Measurements from ENCODE around the gene TFRC. TPM values are rescaled to one million over a fixed set of nuclear protein-coding genes. Genes with fewer than 3 reads are reported as not detected.
A peak's percentile ranks its signal among the peaks of the same experiment; 100 is the strongest.
"Not testable (repeated sequence)": the region's sequence is repeated elsewhere in the genome, so short reads cannot be mapped to it uniquely, and the experiment has no call there.

Gene TFRC
- total RNA-seq: 138 TPM

DNA sequence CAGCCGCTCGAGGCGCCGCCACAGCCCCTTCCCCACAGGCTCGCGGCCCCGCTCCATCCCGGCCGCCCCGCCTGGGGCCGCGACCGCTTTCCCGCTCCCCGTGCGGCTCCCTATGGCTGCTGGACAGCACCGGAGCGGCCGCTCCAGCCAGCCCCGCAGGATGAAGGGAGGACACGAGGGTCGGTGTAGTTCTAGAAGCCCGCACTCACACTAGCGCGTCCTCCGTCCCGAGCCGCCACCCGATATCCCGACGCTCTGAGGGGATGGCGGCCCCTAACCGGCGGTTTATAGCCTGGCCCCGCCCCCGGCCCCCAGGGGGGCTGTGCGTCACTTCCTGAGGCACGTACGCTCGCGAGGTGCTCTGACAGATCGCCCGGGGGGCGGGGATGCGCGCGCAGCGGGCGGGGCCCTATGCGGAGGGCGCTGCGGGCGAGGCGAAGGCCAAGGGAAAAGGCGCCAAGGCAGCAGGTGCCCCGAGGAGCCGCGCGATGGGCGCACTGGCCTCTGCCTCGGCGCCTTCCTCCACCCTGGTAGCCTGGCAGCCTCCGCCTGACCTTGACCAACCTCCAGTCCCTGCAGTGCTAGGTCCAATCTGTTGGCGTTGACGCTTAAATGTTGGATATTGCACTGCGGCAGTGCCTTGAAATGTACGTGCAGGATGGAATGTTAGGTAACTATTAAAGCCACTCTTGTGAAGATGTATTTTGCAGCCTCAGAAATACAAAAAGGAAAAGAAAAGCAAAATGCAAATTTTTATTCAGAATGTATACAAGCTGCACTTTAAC, at the start of gene TFRC:
TSS of gene TFRC (minus strand) at position 257 of the 785 bp plus-strand sequence. CDS start 4,991 bp downstream, outside the sequence.
- Histone ChIP-seq H3K9me3 (ENCODE audit: low read depth, low read length) (no peaks in the 10 kb centered on the region), H3K4me3 (ENCODE audit: low read length) (peak within 1 kb of the TSS; percentile 98), H3K27me3 (ENCODE audit: insufficient read depth, low read length) (no peaks in the 10 kb centered on the region), H3K4me1 (ENCODE audit: insufficient read depth, low read length) (peaks cover 36% of the 10 kb centered on the region)

DNA sequence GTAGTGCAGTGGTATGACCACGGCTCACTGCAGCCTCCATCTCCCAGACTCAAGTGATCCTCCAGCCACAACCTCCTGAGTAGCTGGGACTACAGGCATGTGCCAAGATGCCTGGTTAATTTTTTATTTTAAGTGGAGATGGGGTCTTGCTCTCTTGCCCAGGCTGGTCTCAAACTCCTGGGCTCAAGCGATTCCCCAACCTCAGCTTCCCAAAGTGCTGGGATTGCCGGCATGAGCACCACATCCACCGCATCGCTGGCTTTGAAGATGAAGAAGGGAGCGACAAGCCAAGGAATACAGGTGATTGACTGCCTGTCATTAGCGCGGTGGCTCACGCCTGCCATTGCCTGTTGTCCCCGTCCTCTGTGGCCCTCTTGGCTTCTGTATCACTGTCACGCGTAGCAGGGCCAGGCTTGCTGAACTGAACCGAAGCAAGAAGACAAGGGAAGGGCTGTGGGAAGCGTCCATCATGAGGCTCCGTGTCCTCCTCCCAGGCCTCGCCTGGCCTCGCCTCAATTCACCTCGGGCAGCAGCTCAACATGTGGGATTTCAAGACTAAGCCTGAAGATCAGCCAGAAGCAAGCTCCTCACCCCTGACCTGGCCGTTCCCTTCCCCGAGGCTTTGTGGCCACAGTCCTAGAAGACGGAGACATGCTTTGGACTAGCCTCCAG, 46.4 kb upstream of the TFRC start:
- no peaks in the 10 kb centered on the region for H3K9me3 ChIP-seq (ENCODE audit: low read depth, low read length)
- H3K4me3 ChIP-seq (ENCODE audit: low read length): no peak overlapping the region
- H3K27me3 ChIP-seq (ENCODE audit: insufficient read depth, low read length): no peaks in the 10 kb centered on the region
- peaks cover 16% of the 10 kb centered on the region for H3K4me1 ChIP-seq (ENCODE audit: insufficient read depth, low read length)

DNA sequence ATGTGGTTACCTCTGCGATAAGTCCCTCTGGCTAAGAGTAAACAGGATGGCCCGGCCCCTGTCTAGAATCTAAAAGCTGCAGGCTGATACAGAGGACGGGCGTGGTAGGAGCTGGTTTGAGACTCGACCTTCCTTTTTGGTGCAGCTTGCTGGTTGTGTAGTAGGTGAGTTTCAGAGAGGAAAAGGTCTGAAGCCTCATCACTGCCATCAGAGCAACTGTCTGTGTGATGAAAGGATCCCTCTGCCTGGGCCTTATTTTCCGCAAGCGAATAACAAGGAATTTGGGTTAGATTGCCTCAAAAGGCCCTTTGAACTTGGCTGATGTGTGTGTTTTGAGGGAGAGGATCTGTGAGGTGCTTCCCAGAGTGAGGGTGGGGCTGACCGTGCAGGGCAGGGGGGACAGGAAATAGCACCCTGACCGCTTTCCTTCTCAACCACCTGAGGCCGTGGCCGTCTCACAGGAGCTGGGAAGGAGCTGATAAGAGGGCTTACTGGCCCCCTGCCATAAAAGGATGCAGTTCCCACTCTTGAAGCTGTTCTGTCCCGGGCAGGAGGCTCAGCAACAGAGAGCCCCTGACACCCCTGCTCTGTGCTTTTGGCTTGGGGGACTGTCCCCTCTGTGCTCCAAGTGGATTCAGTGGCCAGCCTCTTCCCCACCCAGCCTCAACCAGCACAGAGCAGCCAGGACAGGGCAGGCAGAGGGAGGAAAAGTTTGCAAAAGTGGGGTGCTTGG, 45.6 kb upstream of the TFRC start:
- no peaks in the 10 kb centered on the region for H3K9me3 ChIP-seq (ENCODE audit: low read depth, low read length)
- no peaks in the 10 kb centered on the region for H3K27me3 ChIP-seq (ENCODE audit: insufficient read depth, low read length)
- H3K4me1 ChIP-seq (ENCODE audit: insufficient read depth, low read length): peaks cover 24% of the 10 kb centered on the region
- H3K4me3 ChIP-seq (ENCODE audit: low read length): no peak overlapping the region

DNA sequence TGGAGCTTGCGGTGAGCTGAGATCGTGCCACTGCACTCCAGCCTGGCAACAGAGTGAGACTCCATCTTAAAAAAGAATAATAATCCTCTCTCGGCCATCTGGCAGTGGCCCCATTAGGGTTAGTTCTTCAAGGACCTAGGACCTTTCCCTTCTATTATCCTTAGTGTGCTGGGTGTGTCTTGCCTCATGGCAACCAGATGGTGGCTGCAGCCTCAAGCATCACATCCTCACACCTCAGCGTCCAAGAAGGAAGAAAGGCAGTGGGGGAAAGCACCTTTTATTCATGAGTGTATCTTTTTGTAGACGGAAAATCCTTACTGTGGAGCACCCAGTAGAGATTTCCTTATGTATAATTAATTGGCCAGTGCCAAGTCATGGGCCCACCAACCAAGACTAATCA, 42.7 kb upstream of the TFRC start:
- H3K9me3 ChIP-seq (ENCODE audit: low read depth, low read length): no peaks in the 10 kb centered on the region
- H3K4me1 ChIP-seq (ENCODE audit: insufficient read depth, low read length): peaks cover 49% of the 10 kb centered on the region
- H3K27me3 ChIP-seq (ENCODE audit: insufficient read depth, low read length): no peaks in the 10 kb centered on the region
- no peak overlapping the region for H3K4me3 ChIP-seq (ENCODE audit: low read length)

DNA sequence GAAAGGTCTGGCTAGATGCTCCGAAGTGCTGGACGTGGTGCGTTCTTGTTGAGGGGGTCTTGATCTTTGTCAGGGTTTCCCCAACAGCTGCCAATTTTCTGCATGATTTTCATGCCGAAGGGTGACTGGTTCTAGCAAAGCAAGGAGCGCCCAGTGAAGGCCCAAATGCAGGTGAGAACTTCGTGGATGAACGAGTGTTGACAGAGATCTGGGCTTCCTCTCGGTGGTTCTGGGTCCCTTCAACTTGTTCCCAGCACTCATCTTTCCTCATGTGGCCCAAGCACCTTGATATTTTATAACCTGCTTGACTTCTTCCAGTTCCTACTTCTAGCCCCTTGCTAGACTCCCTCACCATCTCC, 40.8 kb upstream of the TFRC start:
- Histone ChIP-seq H3K27me3 (ENCODE audit: insufficient read depth, low read length) (no peaks in the 10 kb centered on the region), H3K4me3 (ENCODE audit: low read length) (no peak overlapping the region), H3K4me1 (ENCODE audit: insufficient read depth, low read length) (peaks cover 59% of the 10 kb centered on the region), H3K9me3 (ENCODE audit: low read depth, low read length) (no peaks in the 10 kb centered on the region)

DNA sequence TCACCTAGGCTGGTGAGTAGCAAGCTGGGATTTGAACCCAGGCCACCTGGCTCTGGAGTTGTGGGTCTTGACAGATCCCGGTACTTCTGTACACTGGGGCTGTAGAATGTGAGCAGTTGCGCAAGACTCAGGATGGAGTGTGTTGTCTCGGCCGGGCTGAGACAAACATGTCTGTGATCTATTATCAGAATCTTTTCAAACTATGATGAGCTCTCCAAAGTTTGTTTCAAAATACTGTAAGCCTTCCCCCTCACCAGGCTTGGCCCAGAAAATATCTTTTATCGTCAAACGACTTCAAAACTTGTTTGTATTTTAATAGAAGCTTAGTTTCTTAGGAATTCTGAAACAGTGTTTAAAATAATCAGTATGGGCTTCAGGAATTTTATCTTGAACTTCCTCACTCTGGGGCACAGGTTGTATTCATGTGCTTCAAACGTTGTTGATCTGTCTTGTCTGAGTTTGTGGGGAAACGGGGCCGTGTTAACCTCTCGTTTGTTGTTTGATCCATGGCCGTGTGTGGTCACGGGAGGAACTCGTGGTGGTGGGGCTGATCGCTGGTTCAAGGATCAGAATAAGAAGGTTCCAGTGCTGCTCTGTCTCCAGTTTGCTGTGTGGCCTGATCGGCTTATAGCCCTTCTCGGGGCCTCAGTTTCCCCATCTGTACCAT, 40.3 kb upstream of the TFRC start:
- Histone ChIP-seq H3K27me3 (ENCODE audit: insufficient read depth, low read length) (no peaks in the 10 kb centered on the region), H3K9me3 (ENCODE audit: low read depth, low read length) (no peaks in the 10 kb centered on the region), H3K4me3 (ENCODE audit: low read length) (no peak overlapping the region), H3K4me1 (ENCODE audit: insufficient read depth, low read length) (peaks cover 59% of the 10 kb centered on the region)

DNA sequence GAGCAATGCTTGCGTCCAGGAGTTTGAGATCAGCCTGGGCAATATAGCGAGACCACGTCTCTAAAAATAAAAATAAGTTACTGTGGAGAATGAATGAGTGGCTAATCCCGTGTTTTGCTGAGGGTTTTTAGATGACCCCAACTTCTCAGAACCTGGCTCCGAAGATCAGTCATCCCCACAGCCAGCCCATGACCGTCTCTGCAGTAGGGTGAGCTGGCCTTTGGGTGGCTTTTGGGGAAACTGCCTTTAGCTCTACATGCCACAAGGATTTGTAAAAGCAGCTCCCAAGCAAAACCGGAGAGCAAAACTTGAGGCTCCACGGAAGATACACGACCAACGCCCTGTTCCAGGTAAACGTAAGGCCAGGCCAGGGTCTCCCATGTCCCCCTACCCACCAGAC, 39.2 kb upstream of the TFRC start:
- Histone ChIP-seq H3K9me3 (ENCODE audit: low read depth, low read length) (no peaks in the 10 kb centered on the region), H3K4me3 (ENCODE audit: low read length) (no peak overlapping the region), H3K4me1 (ENCODE audit: insufficient read depth, low read length) (peaks cover 57% of the 10 kb centered on the region), H3K27me3 (ENCODE audit: insufficient read depth, low read length) (no peaks in the 10 kb centered on the region)

DNA sequence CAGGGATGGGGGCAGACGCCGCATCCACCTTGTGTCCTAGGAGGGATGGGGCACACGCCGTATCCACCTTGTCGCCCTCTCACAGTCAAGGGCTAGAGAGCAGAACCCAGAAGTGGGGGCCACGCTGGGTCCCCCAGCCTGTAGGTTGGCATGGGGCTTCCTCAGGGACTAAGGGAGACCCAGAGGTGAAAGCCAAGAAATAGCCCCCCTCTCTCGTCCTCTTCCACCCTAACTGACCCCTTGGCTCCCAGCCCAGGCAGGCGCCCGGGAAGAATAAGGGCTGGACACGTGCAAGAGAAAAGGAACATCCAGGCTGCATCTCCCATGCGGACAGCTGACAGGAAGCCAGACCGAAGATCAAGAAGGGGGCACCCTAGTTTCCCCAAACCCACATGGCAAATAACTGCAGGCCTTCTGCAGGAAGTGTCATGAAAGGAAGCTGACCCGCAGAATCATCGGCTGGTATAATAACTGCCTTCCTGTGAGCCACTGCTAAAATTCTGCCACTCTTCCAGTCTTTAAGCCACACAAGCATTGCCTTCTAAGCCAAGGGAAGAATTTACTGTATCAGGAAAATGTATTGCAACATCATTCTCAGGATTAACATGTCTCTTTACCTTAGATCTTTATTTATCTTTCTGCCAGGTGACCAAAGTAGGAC, 38.5 kb upstream of the TFRC start:
- H3K27me3 ChIP-seq (ENCODE audit: insufficient read depth, low read length): no peaks in the 10 kb centered on the region
- no peaks in the 10 kb centered on the region for H3K9me3 ChIP-seq (ENCODE audit: low read depth, low read length)
- H3K4me3 ChIP-seq (ENCODE audit: low read length): no peak overlapping the region
- H3K4me1 ChIP-seq (ENCODE audit: insufficient read depth, low read length): peaks cover 64% of the 10 kb centered on the region

DNA sequence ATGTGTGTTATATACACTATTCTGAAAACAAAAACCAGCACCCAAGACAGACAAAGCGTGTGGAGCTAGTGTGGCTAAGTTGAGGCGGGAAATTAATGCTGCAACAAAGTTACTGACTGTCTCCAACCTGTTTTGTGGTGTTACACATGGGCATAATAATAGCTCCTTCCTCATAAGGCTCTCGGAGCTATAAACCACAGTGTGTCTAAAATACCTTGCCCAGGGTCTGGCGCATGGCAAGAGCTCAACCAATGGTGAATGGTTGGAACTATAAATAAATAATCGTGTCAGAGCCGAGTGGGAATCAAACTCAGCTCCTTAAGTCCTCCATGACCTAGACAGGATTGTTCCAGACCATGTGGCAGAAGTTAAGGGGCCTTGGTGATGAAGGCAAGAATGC, 35.9 kb upstream of the TFRC start:
- H3K4me3 ChIP-seq (ENCODE audit: low read length): no peak overlapping the region
- H3K9me3 ChIP-seq (ENCODE audit: low read depth, low read length): no peaks in the 10 kb centered on the region
- peaks cover 61% of the 10 kb centered on the region for H3K4me1 ChIP-seq (ENCODE audit: insufficient read depth, low read length)

DNA sequence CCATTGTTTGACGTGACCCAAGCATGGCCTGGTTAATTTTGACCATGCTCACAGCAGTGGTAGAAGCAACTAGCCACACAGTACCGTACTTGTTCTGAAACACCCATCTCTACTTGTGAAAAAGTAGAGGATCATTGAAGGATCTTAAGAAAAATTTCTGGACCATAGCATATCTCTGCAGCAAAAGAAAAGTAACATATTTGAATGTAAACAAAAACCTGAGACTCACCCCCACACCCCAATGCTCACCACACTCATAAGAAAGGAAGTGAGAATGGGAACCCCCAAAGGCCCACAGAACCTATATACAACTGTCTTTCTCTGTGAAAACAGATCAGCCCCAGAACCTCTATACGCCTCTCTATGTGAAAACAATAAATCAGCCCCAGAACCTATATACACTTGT, 33.8 kb upstream of the TFRC start:
- H3K9me3 ChIP-seq (ENCODE audit: low read depth, low read length): no peaks in the 10 kb centered on the region
- H3K27me3 ChIP-seq (ENCODE audit: insufficient read depth, low read length): no peaks in the 10 kb centered on the region
- H3K4me1 ChIP-seq (ENCODE audit: insufficient read depth, low read length): peaks cover 53% of the 10 kb centered on the region
- no peak overlapping the region for H3K4me3 ChIP-seq (ENCODE audit: low read length)

More for the DNA sequence above, 35.9 kb upstream of the TFRC start:
- no peaks in the 10 kb centered on the region for H3K27me3 ChIP-seq (ENCODE audit: insufficient read depth, low read length)

DNA sequence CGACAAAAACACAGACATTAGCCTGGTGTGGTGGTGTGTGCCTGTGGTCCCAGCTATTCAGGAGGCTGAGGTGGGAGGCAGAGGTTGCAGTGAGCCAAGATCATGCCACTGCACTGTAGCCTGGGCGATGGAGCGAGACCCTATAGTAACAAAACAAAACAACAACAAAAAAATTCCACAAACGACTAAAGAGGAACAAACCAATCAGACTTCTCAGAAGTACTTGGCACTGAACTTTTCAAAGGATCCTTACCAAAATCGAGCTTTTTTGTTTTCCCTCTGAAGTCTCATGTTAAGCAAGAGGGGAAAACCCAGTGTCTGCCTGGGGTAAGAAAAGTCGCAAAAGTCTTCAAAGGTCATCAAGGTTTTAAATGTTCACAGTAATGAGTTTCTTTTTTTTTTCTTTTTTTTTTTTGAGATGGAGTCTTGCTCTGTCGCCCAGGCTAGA, 30.1 kb upstream of the TFRC start:
- Histone ChIP-seq H3K4me3 (ENCODE audit: low read length) (no peak overlapping the region), H3K27me3 (ENCODE audit: insufficient read depth, low read length) (no peaks in the 10 kb centered on the region), H3K9me3 (ENCODE audit: low read depth, low read length) (no peaks in the 10 kb centered on the region), H3K4me1 (ENCODE audit: insufficient read depth, low read length) (peaks cover 28% of the 10 kb centered on the region)

DNA sequence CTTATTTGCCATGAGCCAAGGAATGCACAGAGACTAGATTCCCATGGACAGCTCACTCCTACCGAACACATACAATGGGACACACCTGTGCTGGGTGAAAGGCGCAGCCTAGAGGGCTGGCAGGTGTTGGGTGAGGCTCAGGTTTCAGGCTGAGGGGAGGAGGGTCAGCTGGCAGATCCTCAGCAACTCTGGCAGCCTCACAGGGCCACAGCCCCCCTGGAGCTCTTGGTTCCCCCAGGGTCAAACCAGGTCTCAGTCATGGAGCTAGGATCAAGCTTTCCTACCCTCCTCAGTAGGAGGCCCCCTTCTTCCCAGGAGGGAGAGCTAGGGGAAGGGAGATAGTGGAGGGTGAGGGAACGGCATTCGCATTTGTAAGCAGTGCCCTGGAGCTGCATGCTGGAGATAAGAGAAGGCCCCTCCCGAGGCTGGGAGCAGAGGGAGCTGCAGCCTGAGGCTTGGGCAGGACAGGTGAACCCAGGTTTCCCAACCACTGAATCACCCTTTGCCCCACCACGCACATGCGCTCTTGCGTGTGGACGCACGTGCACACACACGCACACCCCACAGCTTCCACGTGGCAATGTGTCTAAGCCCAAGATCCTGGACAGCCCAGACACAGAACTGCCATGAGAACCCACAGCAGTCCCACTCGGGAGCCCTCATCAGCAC, 26.3 kb upstream of the TFRC start:
- H3K9me3 ChIP-seq (ENCODE audit: low read depth, low read length): no peaks in the 10 kb centered on the region
- H3K4me1 ChIP-seq (ENCODE audit: insufficient read depth, low read length): peaks cover 13% of the 10 kb centered on the region
- no peak overlapping the region for H3K4me3 ChIP-seq (ENCODE audit: low read length)
- H3K27me3 ChIP-seq (ENCODE audit: insufficient read depth, low read length): no peaks in the 10 kb centered on the region

DNA sequence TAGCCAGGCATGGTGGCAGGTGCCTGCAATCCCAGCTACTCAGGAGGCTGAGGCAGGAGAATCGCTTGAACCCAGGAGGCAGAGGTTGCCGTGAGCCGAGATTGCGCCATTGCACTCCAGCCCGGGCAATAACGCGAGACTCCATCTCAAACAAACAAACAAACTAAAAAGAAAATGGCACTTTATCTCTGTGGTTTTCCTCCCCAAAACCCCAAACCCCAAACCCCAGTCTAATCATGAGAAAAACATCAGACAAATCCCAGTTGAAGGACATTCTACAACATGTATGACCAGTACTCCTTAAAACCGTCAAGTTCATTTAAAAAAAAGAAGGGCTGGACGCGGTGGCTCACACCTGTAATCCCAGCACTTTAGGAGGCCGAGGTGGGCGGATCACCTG, 22.8 kb upstream of the TFRC start:
- H3K4me3 ChIP-seq (ENCODE audit: low read length); H3K9me3 ChIP-seq (ENCODE audit: low read depth, low read length); H3K27me3 ChIP-seq (ENCODE audit: insufficient read depth, low read length): not testable (repeated sequence)
- H3K4me1 ChIP-seq (ENCODE audit: insufficient read depth, low read length): peaks cover 10% of the 10 kb centered on the region

DNA sequence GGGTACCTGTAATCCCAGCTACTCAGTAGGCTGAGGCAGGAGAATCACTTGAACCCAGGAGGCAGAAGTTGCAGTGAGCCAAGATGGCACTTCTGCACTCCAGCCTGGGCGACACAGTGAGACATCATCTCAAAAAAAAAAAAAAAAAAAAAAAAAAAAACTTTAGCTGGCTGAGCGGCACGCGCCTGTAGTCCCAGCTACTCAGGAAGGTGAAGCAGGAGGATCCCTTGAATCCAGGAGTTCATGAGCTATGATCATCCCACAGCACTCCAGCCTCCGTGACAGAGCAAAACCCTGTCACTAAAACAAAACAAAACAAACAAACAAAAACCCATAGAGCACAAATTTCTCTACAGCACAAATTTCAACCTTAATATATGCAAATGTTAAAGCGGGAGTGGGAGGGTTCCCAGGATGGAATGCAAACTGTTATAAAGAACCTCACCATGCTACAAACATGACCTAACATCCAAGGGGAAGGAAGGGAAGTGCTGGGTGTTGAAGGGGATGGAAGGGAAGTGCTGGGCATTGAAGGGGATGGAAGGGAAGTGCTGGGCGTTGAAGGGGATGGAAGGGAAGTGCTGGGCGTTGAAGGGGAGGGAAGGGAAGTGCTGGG, 16.6 kb upstream of the TFRC start:
- H3K4me3 ChIP-seq (ENCODE audit: low read length); H3K27me3 ChIP-seq (ENCODE audit: insufficient read depth, low read length); H3K9me3 ChIP-seq (ENCODE audit: low read depth, low read length): not testable (repeated sequence)
- peaks cover 40% of the 10 kb centered on the region for H3K4me1 ChIP-seq (ENCODE audit: insufficient read depth, low read length)

All from mononuclear cell (primary cell).